HepG2 (cell line): ENCODE results near the gene PRM3. TPM values are rescaled to one million over a fixed set of nuclear protein-coding genes. Genes with fewer than 3 reads are reported as not detected.

Experiments
- AKAP8 ChIP-seq: sonication (generic); formaldehyde crosslinking; IDR thresholded peaks from 2 replicates; pipeline ENCODE4 v1.5.1; 2020; ENCODE audit warnings: mild to moderate bottlenecking, missing genetic modification reagents
- ARNT ChIP-seq: fragments of 450-650 bp; IDR thresholded peaks from 2 replicates; pipeline ENCODE4 v1.6.1; 2017
- CCDC6 ChIP-seq: sonication (generic); formaldehyde crosslinking; IDR thresholded peaks from 2 replicates; pipeline ENCODE4 v1.8.1; 2022; ENCODE audit warnings: mild to moderate bottlenecking, missing genetic modification reagents, moderate library complexity
- FOXK1 ChIP-seq: sonication (generic); formaldehyde crosslinking; IDR thresholded peaks from 2 replicates; pipeline ENCODE4 v1.4.0; 2020; ENCODE audit warnings: low read depth, missing genetic modification reagents, borderline replicate concordance
- JDP2 ChIP-seq: sonication (generic); formaldehyde crosslinking; IDR thresholded peaks from 2 replicates; pipeline ENCODE4 v1.8.1; 2022; ENCODE audit warnings: missing genetic modification reagents, borderline replicate concordance
- KDM5B ChIP-seq: sonication (generic); formaldehyde crosslinking; IDR thresholded peaks from 2 replicates; pipeline ENCODE4 v1.4.0; 2020; ENCODE audit warnings: missing genetic modification reagents, mild to moderate bottlenecking, borderline replicate concordance
- MATR3 ChIP-seq: sonication (generic); formaldehyde crosslinking; IDR thresholded peaks from 2 replicates; pipeline ENCODE4 v1.4.0; 2020; ENCODE audit warnings: missing genetic modification reagents
- PAX8 ChIP-seq: sonication (generic); formaldehyde crosslinking; IDR thresholded peaks from 2 replicates; pipeline ENCODE4 v1.8.0; 2022; ENCODE audit warnings: mild to moderate bottlenecking, missing genetic modification reagents, borderline replicate concordance
- PCBP2 ChIP-seq: fragments of 200-400 bp; formaldehyde crosslinking; optimal IDR thresholded peaks from 2 replicates; pipeline ENCODE3; 2018; ENCODE audit warnings: low read length, low read depth; ENCODE audit not compliant: poor library complexity, severe bottlenecking
- SMAD1 ChIP-seq: sonication (generic); formaldehyde crosslinking; IDR thresholded peaks from 2 replicates; pipeline ENCODE4 v1.4.0; 2020; ENCODE audit warnings: missing genetic modification reagents, low read depth, mild to moderate bottlenecking, borderline replicate concordance
- SMARCE1 ChIP-seq: fragments of 450-650 bp; IDR thresholded peaks from 2 replicates; pipeline ENCODE4 v1.6.1; 2017; ENCODE audit warnings: borderline replicate concordance
- SP1 ChIP-seq, 2 experiments: fragments of 450-650 bp in 1 of 2; sonication (generic) in 1 of 2; formaldehyde crosslinking in 1 of 2; IDR thresholded peaks; 2 replicates each; pipeline versions ENCODE4 v1.4.0 to v1.6.1; 2016 to 2020; ENCODE audit warnings: missing genetic modification reagents in 1 of 2
- TRIM24 ChIP-seq: sonication (generic); formaldehyde crosslinking; IDR thresholded peaks from 2 replicates; pipeline ENCODE4 v1.8.0; 2022; ENCODE audit warnings: mild to moderate bottlenecking, missing genetic modification reagents
- ZNF331 ChIP-seq: sonication (generic); formaldehyde crosslinking; IDR thresholded peaks from 2 replicates; pipeline ENCODE4 v1.4.0; 2020; ENCODE audit warnings: missing genetic modification reagents
- ZNF569 ChIP-seq: sonication (generic); formaldehyde crosslinking; IDR thresholded peaks from 2 replicates; pipeline ENCODE4 v1.5.0; 2020; ENCODE audit warnings: mild to moderate bottlenecking, missing genetic modification reagents, moderate library complexity, borderline replicate concordance
- ZNF670 ChIP-seq: sonication (generic); formaldehyde crosslinking; IDR thresholded peaks from 2 replicates; pipeline ENCODE4 v1.8.0; 2022; ENCODE audit warnings: mild to moderate bottlenecking, missing genetic modification reagents, borderline replicate concordance
- ZNF776 ChIP-seq: sonication (generic); formaldehyde crosslinking; IDR thresholded peaks from 2 replicates; pipeline ENCODE4 v1.4.0; 2020; ENCODE audit warnings: mild to moderate bottlenecking, missing genetic modification reagents
- ZNF850 ChIP-seq: sonication (generic); formaldehyde crosslinking; conservative IDR thresholded peaks from 2 replicates; pipeline ENCODE4 v1.9.0; 2021; ENCODE audit warnings: mild to moderate bottlenecking, missing genetic modification reagents
- ZNF883 ChIP-seq: sonication (generic); formaldehyde crosslinking; IDR thresholded peaks from 2 replicates; pipeline ENCODE4 v1.5.1; 2020; ENCODE audit warnings: mild to moderate bottlenecking, missing genetic modification reagents; ENCODE audit errors: not compliant biosample characterization
- polyA plus RNA-seq, 8 experiments: library from polyadenylated mRNA; depleted of rRNA in 3 of 8; stranded (reverse) in 7 of 8; unstranded in 1 of 8; fragments of >200 nt; fragmentation: Illumina TruSeq in 4 of 8; extraction: Trizol in 4 of 8; gene quantifications; 2 replicates each; pipeline versions ENCODE4 v1.2.1 to v1.2.3, GENCODE V29; 2011 to 2016; ENCODE audit warnings: low read depth in 4 of 8, missing spikeins in 1 of 8, mixed read lengths in 1 of 8; ENCODE audit not compliant: insufficient read depth in 1 of 8
- total RNA-seq, 5 experiments: library from RNA; depleted of rRNA; stranded (reverse); fragments of >200 nt; fragmentation: Illumina TruSeq; extraction: Trizol; gene quantifications; 2 replicates each; pipeline ENCODE4 v1.2.3, GENCODE V29; 2016; ENCODE audit warnings: low read depth in 1 of 5
- TF ChIP-seq, protein P1 (sequence below): sonication (generic); formaldehyde crosslinking; conservative IDR thresholded peaks from 2 replicates; pipeline ENCODE4 v1.8.1; 2023; ENCODE audit warnings: missing genetic modification reagents
- TF ChIP-seq, protein P2 (sequence below): IDR thresholded peaks from 2 replicates; pipeline ENCODE4 v1.6.1; 2012; ENCODE audit warnings: inconsistent platforms
- TF ChIP-seq, protein P3 (sequence below): sonication (generic); formaldehyde crosslinking; IDR thresholded peaks from 2 replicates; pipeline ENCODE4 v1.5.0; 2020; ENCODE audit warnings: missing genetic modification reagents
- TF ChIP-seq, protein P4 (sequence below), 2 experiments: IDR thresholded peaks; 2 replicates each; pipeline ENCODE4 v1.6.1; 2011 to 2012; ENCODE audit warnings: low read length in 2 of 2, borderline replicate concordance in 1 of 2, low read depth in 1 of 2, mild to moderate bottlenecking in 1 of 2, moderate library complexity in 1 of 2

Gene PRM3
- total and polyA plus RNA-seq, 2 of the 13 experiments (the other 11 are each of a cell fraction or from before 2014, with no cell fraction given), result not detected

DNA sequence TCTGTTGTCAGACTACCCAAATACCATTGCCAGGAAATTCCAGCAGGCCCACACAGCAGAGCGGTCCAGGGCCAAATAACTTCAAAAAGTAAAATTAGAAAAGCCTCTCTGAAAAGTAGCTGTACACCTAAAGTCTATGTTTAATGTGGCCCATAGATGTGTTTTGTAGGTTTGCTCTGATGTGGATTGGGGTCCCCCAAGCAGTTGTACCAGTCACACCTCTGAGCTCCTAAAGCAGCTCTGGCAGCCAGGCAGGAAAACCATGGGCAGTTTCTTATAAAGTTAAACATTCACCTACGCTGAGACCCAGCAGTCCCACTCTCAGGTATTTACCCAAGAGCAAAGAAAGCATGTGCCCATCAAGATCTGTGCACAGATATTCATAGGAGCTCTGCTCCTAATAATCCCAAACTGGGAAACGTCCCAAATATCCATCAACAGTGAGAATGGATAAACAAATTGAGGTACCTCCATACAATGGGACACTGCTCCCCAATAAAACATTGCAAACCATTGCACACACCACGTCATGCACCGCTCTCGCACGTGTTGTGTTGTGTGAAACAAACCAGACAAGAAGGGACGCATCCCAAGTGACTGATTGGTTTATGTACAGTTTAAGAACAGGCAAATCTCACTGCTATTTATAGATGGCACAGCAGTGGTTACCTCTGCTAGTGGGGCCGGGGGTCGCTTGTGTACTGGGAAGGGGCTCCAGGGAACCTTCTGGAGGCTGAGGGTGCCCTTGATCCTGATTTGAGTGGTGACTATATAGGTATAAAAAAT is 23.5 kb upstream of the PRM3 start (continued):
- TF ChIP-seq KDM5B (CRISPR knock-in tag), result no peak; the same call in 1 of the 2 replicates
- TF ChIP-seq SMARCE1, result no peak
- TF ChIP-seq ZNF776, result 0 out of 2 replicates have a peak, but pooled peaks have one; percentile 8
- no peak for TF ChIP-seq TRIM24
- peak; percentile 74; the same call in 1 of the 2 replicates for TF ChIP-seq CCDC6 (CRISPR knock-in tag)
- no peak for TF ChIP-seq ARNT
- TF ChIP-seq, protein P1, sequence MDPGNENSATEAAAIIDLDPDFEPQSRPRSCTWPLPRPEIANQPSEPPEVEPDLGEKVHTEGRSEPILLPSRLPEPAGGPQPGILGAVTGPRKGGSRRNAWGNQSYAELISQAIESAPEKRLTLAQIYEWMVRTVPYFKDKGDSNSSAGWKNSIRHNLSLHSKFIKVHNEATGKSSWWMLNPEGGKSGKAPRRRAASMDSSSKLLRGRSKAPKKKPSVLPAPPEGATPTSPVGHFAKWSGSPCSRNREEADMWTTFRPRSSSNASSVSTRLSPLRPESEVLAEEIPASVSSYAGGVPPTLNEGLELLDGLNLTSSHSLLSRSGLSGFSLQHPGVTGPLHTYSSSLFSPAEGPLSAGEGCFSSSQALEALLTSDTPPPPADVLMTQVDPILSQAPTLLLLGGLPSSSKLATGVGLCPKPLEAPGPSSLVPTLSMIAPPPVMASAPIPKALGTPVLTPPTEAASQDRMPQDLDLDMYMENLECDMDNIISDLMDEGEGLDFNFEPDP (CRISPR knock-in tag), result 0 out of 2 replicates have a peak, but pooled peaks have one; percentile 95
- 0 out of 2 replicates have a peak, but pooled peaks have one; percentile 47 for TF ChIP-seq FOXK1 (CRISPR knock-in tag)
- TF ChIP-seq, protein P2, sequence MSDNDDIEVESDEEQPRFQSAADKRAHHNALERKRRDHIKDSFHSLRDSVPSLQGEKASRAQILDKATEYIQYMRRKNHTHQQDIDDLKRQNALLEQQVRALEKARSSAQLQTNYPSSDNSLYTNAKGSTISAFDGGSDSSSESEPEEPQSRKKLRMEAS, result peak; percentile 79
- no peak for TF ChIP-seq PCBP2
- TF ChIP-seq ZNF670 (CRISPR knock-in tag), result 0 out of 2 replicates have a peak, but pooled peaks have one; percentile 37
- TF ChIP-seq PAX8, result peak; percentile 53; the same call in 1 of the 2 replicates
- TF ChIP-seq JDP2, result no peak
- no peak for TF ChIP-seq ZNF883 (CRISPR knock-in tag)
- peak; percentile 74 for TF ChIP-seq ZNF331
- 0 out of 2 replicates have a peak, but pooled peaks have one; percentile 71 for TF ChIP-seq ZNF569 (CRISPR knock-in tag)
- TF ChIP-seq, protein P3, sequence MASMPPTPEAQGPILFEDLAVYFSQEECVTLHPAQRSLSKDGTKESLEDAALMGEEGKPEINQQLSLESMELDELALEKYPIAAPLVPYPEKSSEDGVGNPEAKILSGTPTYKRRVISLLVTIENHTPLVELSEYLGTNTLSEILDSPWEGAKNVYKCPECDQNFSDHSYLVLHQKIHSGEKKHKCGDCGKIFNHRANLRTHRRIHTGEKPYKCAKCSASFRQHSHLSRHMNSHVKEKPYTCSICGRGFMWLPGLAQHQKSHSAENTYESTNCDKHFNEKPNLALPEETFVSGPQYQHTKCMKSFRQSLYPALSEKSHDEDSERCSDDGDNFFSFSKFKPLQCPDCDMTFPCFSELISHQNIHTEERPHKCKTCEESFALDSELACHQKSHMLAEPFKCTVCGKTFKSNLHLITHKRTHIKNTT (CRISPR knock-in tag), result no peak
- TF ChIP-seq, protein P4, sequence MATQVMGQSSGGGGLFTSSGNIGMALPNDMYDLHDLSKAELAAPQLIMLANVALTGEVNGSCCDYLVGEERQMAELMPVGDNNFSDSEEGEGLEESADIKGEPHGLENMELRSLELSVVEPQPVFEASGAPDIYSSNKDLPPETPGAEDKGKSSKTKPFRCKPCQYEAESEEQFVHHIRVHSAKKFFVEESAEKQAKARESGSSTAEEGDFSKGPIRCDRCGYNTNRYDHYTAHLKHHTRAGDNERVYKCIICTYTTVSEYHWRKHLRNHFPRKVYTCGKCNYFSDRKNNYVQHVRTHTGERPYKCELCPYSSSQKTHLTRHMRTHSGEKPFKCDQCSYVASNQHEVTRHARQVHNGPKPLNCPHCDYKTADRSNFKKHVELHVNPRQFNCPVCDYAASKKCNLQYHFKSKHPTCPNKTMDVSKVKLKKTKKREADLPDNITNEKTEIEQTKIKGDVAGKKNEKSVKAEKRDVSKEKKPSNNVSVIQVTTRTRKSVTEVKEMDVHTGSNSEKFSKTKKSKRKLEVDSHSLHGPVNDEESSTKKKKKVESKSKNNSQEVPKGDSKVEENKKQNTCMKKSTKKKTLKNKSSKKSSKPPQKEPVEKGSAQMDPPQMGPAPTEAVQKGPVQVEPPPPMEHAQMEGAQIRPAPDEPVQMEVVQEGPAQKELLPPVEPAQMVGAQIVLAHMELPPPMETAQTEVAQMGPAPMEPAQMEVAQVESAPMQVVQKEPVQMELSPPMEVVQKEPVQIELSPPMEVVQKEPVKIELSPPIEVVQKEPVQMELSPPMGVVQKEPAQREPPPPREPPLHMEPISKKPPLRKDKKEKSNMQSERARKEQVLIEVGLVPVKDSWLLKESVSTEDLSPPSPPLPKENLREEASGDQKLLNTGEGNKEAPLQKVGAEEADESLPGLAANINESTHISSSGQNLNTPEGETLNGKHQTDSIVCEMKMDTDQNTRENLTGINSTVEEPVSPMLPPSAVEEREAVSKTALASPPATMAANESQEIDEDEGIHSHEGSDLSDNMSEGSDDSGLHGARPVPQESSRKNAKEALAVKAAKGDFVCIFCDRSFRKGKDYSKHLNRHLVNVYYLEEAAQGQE (IDR thresholded peaks at IDR 0.05; ENCODE audit: borderline replicate concordance in 1 of 2, low read depth in 1 of 2, low read length in 2 of 2), result no peak; a peak in 1 of 4 replicates
- no peak for TF ChIP-seq MATR3 (CRISPR knock-in tag)
- no peak for TF ChIP-seq SP1 (IDR thresholded peaks at IDR 0.05)
- TF ChIP-seq SP1 (CRISPR knock-in tag; IDR thresholded peaks at IDR 0.05), result no peak; the same call in 1 of the 2 replicates
- no peak for TF ChIP-seq AKAP8 (CRISPR knock-in tag)
- TF ChIP-seq ZNF850, result no peak; the same call in 1 of the 2 replicates
- TF ChIP-seq SMAD1 (CRISPR knock-in tag), result 0 out of 2 replicates have a peak, but pooled peaks have one; percentile 15
